T-cell (primary cell): ENCODE measurements around the gene ARHGAP15. TPM values are rescaled to one million over a fixed set of nuclear protein-coding genes. Genes with fewer than 3 reads are reported as not detected.

ENCODE experiments used
- ATAC-seq, 4 experiments: fragments of 200-7000 bp in 3 of 4; fragments of 150-1000 bp in 1 of 4; cut with Tn5 transposase; replicated peaks in 1 of 4; 1 replicate in 3 of 4; 2 replicates in 1 of 4; pipeline ENCODE4 v1.10.0; 2021; ENCODE audit warnings: moderate library complexity in 3 of 4, mild to moderate bottlenecking in 2 of 4, moderate number of reproducible peaks in 1 of 4
- CTCF ChIA-PET, 2 donors: fragments of 300-600 bp; sonication (Branson Sonifier 250); formaldehyde crosslinking; loops; one replicate each; lab custom pipeline; 2022; ENCODE audit warnings: antibody characterized with exemption in 2 of 2; lab: Charles Lee
- POLR2A ChIA-PET, 2 donors: fragments of 300-600 bp; sonication (Branson Sonifier 250); formaldehyde crosslinking; loops; one replicate each; lab custom pipeline; 2022; ENCODE audit warnings: antibody characterized with exemption in 2 of 2; lab: Charles Lee
- DNase-seq, 35 experiments: peaks; one replicate each; pipeline versions ENCODE4 v3.0.0 to v3.0.0-alpha.2; 2013 to 2023
- H3K27ac ChIP-seq: one replicate; pipeline ENCODE4 v1.5.1; 2013; ENCODE audit warnings: low read length
- H3K27me3 ChIP-seq, 2 experiments: replicated peaks in 1 of 2; 1 replicate in 1 of 2; 2 replicates in 1 of 2; pipeline versions ENCODE4 v1.6.1 to v1.7.0; 2013; ENCODE audit warnings: low read length in 1 of 2, mixed read lengths in 1 of 2; ENCODE audit not compliant: control insufficient read depth in 2 of 2, insufficient read depth in 2 of 2; ENCODE audit errors: extremely low read depth in 1 of 2
- H3K36me3 ChIP-seq, 2 donors: 1 replicate in 1 of 2; 2 replicates in 1 of 2; pipeline versions ENCODE4 v1.6.1 to v1.7.0; 2013; ENCODE audit warnings: low read length in 1 of 2; ENCODE audit not compliant: control insufficient read depth in 2 of 2, insufficient read depth in 1 of 2; ENCODE audit errors: extremely low read depth in 1 of 2
- H3K4me1 ChIP-seq, 2 experiments: 1 replicate in 1 of 2; 2 replicates in 1 of 2; pipeline versions ENCODE4 v1.6.1 to v1.7.0; 2013; ENCODE audit warnings: low read length in 2 of 2, mixed read lengths in 1 of 2; ENCODE audit not compliant: insufficient read depth in 2 of 2, control insufficient read depth in 1 of 2; ENCODE audit errors: extremely low read depth in 1 of 2
- H3K4me3 ChIP-seq, 2 donors: 1 replicate in 1 of 2; 2 replicates in 1 of 2; pipeline versions ENCODE4 v1.5.1 to v1.7.0; 2013; ENCODE audit warnings: mild to moderate bottlenecking in 2 of 2, low read length in 1 of 2, moderate library complexity in 1 of 2; ENCODE audit not compliant: control insufficient read depth in 1 of 2; ENCODE audit errors: extremely low read depth in 1 of 2
- H3K9me3 ChIP-seq: 2 replicates; pipeline ENCODE4 v1.7.0; 2013
- H3K27ac Mint-ChIP-seq, 2 donors: one replicate each; pipeline ENCODE4 v1.8.0; 2020 to 2021; ENCODE audit warnings: mild to moderate bottlenecking in 2 of 2, mixed read lengths in 2 of 2
- H3K27me3 Mint-ChIP-seq, 2 donors: one replicate each; pipeline ENCODE4 v1.8.0; 2021 to 2022; ENCODE audit warnings: mixed read lengths in 2 of 2
- H3K36me3 Mint-ChIP-seq: one replicate; pipeline ENCODE4 v1.8.0; 2021; ENCODE audit warnings: mixed read lengths
- H3K4me1 Mint-ChIP-seq, 3 donors: one replicate each; pipeline ENCODE4 v1.8.0; 2020 to 2022; ENCODE audit warnings: mixed read lengths in 3 of 3, mild to moderate bottlenecking in 1 of 3
- H3K4me3 Mint-ChIP-seq, 3 donors: one replicate each; pipeline ENCODE4 v1.8.0; 2020 to 2022; ENCODE audit warnings: mild to moderate bottlenecking in 3 of 3, mixed read lengths in 3 of 3, moderate library complexity in 3 of 3
- H3K9me3 Mint-ChIP-seq, 3 donors: one replicate each; pipeline ENCODE4 v1.8.0; 2020 to 2022; ENCODE audit warnings: mixed read lengths in 3 of 3
- WGBS: methylation state at CpG from one replicate; pipeline ENCODE4 v1.1.5; 2013; ENCODE audit warnings: missing lambda C conversion rate; ENCODE audit not compliant: insufficient coverage; 5-methylcytosine and 5-hydroxymethylcytosine counted together
- total RNA-seq, 35 experiments: library from RNA in 6 of 35; stranded (reverse) in 6 of 35; fragments of 120-200 nt in 1 of 35; gene quantifications; one replicate each; pipeline versions ENCODE4 v1.2.1 to v1.2.4 and lab custom pipeline; 2013 to 2026

The ARHGAP15 gene
- total RNA-seq, 5 donors from 2014 or later (not counting 1 experiment from before 2014, with no cell fraction given), result 154 to 271 (median 188) TPM

DNA sequence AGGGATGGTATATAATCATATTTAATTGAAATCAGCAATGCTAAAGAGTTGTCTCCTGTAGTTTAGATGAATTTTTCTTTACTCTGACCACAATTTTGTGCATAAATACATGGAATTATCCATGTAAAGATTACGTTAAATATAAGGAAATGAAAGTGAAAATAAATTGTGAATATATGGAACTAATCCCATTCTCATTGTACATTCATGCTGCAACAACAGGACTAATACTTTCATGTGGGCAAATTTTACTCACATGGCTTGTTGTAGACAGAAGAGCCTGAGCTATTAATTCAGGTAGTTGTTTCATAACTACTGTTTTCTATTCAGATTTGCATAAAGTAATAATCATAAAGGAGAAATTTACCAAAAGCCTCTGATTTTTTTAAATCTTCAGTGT lies 357.8 kb downstream of the ARHGAP15 start:
- Histone ChIP-seq H3K27ac (no peak overlapping the region), H3K9me3 (no peaks in the 10 kb centered on the region), H3K4me3 (no peak overlapping the region), H3K36me3 (peaks cover 0 to 28% of the 10 kb centered on the region in 2 donors), H3K4me1 (no peaks in the 10 kb centered on the region), H3K27me3 (no peaks in the 10 kb centered on the region)
- ATAC-seq (no peak), DNase-seq (no peak)
- no CpG with 5 or more reads among the region's 1 CpG for WGBS
- POLR2A ChIA-PET, result interaction anchor here in 1 of 2 donors (0.6 kb wide), 1 partner anchor 11 kb away, joined by 3 read pairs; no protein-coding TSS in a partner anchor
- peaks cover 47% of the 10 kb centered on the region for H3K36me3 Mint-ChIP-seq
- peak overlapping the region; percentile 27 to 46 for H3K27ac Mint-ChIP-seq
- CTCF ChIA-PET, result no interaction called here
- peaks cover 12 to 29% (median 26%) of the 10 kb centered on the region in 3 donors for H3K4me1 Mint-ChIP-seq
- no peaks in the 10 kb centered on the region for H3K27me3 Mint-ChIP-seq
- H3K4me3 Mint-ChIP-seq, result no peak overlapping the region
- no peaks in the 10 kb centered on the region for H3K9me3 Mint-ChIP-seq

DNA sequence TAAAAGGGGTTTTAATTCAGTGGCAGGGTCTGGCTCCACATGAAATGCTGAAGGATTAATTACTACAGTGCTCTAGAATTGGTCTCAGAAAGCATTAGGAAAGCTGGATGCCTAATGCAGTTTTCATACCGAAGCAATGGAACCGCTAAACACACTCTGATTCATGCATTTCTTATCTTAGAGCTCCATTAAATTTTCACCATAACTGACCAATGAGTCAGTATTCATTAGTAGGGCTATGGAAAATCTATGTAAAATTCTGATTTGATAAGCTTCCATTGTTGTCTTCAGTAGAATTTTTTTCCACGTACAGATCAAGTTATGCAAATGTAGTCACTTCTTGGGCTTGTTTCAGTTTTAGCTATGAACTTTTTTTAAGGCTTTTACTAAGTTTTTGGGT lies 359.9 kb downstream of the ARHGAP15 start:
- ChIA-PET CTCF (no interaction called here), POLR2A (interaction anchor here in 1 of 2 donors (0.6 kb wide), 1 partner anchor 15 kb away, joined by 3 read pairs; no protein-coding TSS in a partner anchor)
- no peaks in the 10 kb centered on the region for H3K9me3 ChIP-seq
- peaks cover 0 to 32% of the 10 kb centered on the region in 2 donors for H3K36me3 ChIP-seq
- no peak for ATAC-seq
- H3K27ac Mint-ChIP-seq, result no peak overlapping the region
- H3K27me3 Mint-ChIP-seq, result no peaks in the 10 kb centered on the region
- DNase-seq, result no peak
- H3K36me3 Mint-ChIP-seq, result peaks cover 59% of the 10 kb centered on the region
- no peak overlapping the region for H3K4me3 Mint-ChIP-seq
- peaks cover 28 to 33% (median 31%) of the 10 kb centered on the region in 3 donors for H3K4me1 Mint-ChIP-seq
- no peaks in the 10 kb centered on the region for H3K4me1 ChIP-seq
- WGBS, result no CpG with 5 or more reads among the region's 3 CpGs
- H3K27me3 ChIP-seq, result no peaks in the 10 kb centered on the region
- H3K4me3 ChIP-seq, result no peak overlapping the region
- H3K27ac ChIP-seq, result no peak overlapping the region
- H3K9me3 Mint-ChIP-seq, result peaks cover 0 to 6% (median 6%) of the 10 kb centered on the region in 3 donors

DNA sequence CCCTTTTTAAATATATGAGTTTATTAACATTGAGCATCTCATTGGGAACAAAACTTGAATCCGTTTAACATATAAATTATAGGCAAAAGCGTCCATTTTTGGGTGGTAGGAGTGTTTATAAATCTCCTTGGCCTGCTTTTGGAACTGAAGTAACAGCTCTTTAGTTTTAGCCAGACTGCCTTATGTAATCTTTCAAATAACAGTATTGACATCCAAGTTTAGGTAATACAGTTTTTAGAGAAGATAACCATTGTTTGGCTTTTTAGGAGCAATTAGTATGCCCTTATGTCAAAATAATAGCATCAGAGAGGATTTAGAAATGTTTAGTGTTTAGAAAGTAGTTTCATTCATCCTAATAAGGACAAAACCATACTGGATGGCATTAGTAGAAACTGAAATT lies 361.9 kb downstream of the ARHGAP15 start:
- no peak for ATAC-seq
- no peak overlapping the region for H3K27ac ChIP-seq
- Mint-ChIP-seq H3K4me1 (peaks cover 38 to 41% (median 39%) of the 10 kb centered on the region in 3 donors), H3K27ac (no peak overlapping the region), H3K9me3 (peaks cover 0 to 6% (median 6%) of the 10 kb centered on the region in 3 donors), H3K36me3 (peaks cover 68% of the 10 kb centered on the region), H3K4me3 (no peak overlapping the region), H3K27me3 (no peaks in the 10 kb centered on the region)
- H3K9me3 ChIP-seq, result no peaks in the 10 kb centered on the region
- CTCF ChIA-PET, result no interaction called here
- H3K4me3 ChIP-seq, result no peak overlapping the region
- WGBS, result no CpG with 5 or more reads among the region's 2 CpGs
- peaks cover 0 to 32% of the 10 kb centered on the region in 2 donors for H3K36me3 ChIP-seq
- no peaks in the 10 kb centered on the region for H3K27me3 ChIP-seq
- no peaks in the 10 kb centered on the region for H3K4me1 ChIP-seq
- DNase-seq, result no peak
- POLR2A ChIA-PET, result no interaction called here

DNA sequence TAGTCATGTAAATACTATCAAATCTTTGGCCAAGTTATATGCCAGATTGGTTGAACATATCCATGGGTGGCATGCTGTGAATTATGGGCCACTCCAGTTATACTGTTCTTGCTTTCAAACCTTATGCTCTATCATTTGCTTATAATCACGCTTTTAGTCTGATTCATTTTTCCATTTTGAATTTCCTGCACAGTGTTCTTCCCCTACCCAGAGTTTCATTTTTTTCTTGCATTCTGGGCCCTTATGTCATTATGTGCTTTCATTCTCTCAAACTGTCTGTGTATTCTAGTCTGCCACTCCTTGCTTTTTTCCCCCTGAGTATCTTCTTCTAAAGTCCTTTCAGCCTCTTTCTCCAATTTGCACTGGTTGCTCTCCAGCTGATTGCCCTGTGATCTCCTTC lies 364.1 kb downstream of the ARHGAP15 start:
- H3K4me3 ChIP-seq, result no peak overlapping the region
- H3K4me1 Mint-ChIP-seq, result peaks cover 48 to 50% (median 48%) of the 10 kb centered on the region in 3 donors
- no peaks in the 10 kb centered on the region for H3K27me3 ChIP-seq
- CTCF ChIA-PET, result interaction anchor here in 1 of 2 donors (0.6 kb wide), 1 partner anchor 9 kb away, joined by 4 read pairs; no protein-coding TSS in a partner anchor
- H3K4me1 ChIP-seq, result no peaks in the 10 kb centered on the region
- 88% methylated on average over 1 of the region's 1 CpG for WGBS
- DNase-seq (no peak), ATAC-seq (no peak)
- POLR2A ChIA-PET, result no interaction called here
- peaks cover 0 to 6% (median 6%) of the 10 kb centered on the region in 3 donors for H3K9me3 Mint-ChIP-seq
- no peaks in the 10 kb centered on the region for H3K27me3 Mint-ChIP-seq
- H3K4me3 Mint-ChIP-seq, result no peak overlapping the region
- peaks cover 0 to 27% of the 10 kb centered on the region in 2 donors for H3K36me3 ChIP-seq
- peak overlapping the region in 1 of 2 donors; percentile 41 for H3K27ac Mint-ChIP-seq
- no peak overlapping the region for H3K27ac ChIP-seq
- H3K36me3 Mint-ChIP-seq, result peaks cover 61% of the 10 kb centered on the region
- H3K9me3 ChIP-seq, result no peaks in the 10 kb centered on the region

GRCh38 chr2:143497726-143498125 lies 368.5 kb downstream of the ARHGAP15 start:
- no peaks in the 10 kb centered on the region for H3K27me3 ChIP-seq
- Mint-ChIP-seq H3K36me3 (peaks cover 58% of the 10 kb centered on the region), H3K27ac (no peak overlapping the region), H3K9me3 (peaks cover 0 to 6% (median 6%) of the 10 kb centered on the region in 3 donors), H3K27me3 (no peaks in the 10 kb centered on the region), H3K4me1 (peaks cover 59 to 66% (median 59%) of the 10 kb centered on the region in 3 donors), H3K4me3 (no peak overlapping the region)
- CTCF ChIA-PET, result no interaction called here
- no peaks in the 10 kb centered on the region for H3K4me1 ChIP-seq
- POLR2A ChIA-PET, result interaction anchor here in 1 of 2 donors (0.5 kb wide), 1 partner anchor 11 kb away, joined by 3 read pairs; no protein-coding TSS in a partner anchor
- ATAC-seq (no peak), DNase-seq (no peak)
- no peaks in the 10 kb centered on the region for H3K9me3 ChIP-seq
- no CpG with 5 or more reads among the region's 1 CpG for WGBS
- H3K36me3 ChIP-seq, result peaks cover 0 to 14% of the 10 kb centered on the region in 2 donors
- H3K4me3 ChIP-seq, result no peak overlapping the region
- no peak overlapping the region for H3K27ac ChIP-seq

GRCh38 chr2:143498496-143498895 lies 369.3 kb downstream of the ARHGAP15 start:
- POLR2A ChIA-PET, result no interaction called here
- CTCF ChIA-PET, result interaction anchor here in 1 of 2 donors (0.7 kb wide), 1 partner anchor 65 kb away, joined by 3 read pairs; no protein-coding TSS in a partner anchor
- Histone ChIP-seq H3K4me1 (no peaks in the 10 kb centered on the region), H3K27me3 (no peaks in the 10 kb centered on the region), H3K36me3 (peaks cover 0 to 17% of the 10 kb centered on the region in 2 donors), H3K27ac (no peak overlapping the region), H3K4me3 (no peak overlapping the region), H3K9me3 (no peaks in the 10 kb centered on the region)
- H3K27me3 Mint-ChIP-seq, result no peaks in the 10 kb centered on the region
- no peak overlapping the region for H3K27ac Mint-ChIP-seq
- WGBS, result no CpG with 5 or more reads among the region's 1 CpG
- H3K36me3 Mint-ChIP-seq, result peaks cover 57% of the 10 kb centered on the region
- ATAC-seq (no peak), DNase-seq (no peak)
- peaks cover 55 to 61% (median 56%) of the 10 kb centered on the region in 3 donors for H3K4me1 Mint-ChIP-seq
- peaks cover 0 to 4% (median 2%) of the 10 kb centered on the region in 3 donors for H3K9me3 Mint-ChIP-seq
- no peak overlapping the region for H3K4me3 Mint-ChIP-seq
